ENCODE measurements around the gene HNRNPU.
A peak's percentile ranks its signal among the peaks of the same experiment; 100 is the strongest.

Gene HNRNPU

DNA sequence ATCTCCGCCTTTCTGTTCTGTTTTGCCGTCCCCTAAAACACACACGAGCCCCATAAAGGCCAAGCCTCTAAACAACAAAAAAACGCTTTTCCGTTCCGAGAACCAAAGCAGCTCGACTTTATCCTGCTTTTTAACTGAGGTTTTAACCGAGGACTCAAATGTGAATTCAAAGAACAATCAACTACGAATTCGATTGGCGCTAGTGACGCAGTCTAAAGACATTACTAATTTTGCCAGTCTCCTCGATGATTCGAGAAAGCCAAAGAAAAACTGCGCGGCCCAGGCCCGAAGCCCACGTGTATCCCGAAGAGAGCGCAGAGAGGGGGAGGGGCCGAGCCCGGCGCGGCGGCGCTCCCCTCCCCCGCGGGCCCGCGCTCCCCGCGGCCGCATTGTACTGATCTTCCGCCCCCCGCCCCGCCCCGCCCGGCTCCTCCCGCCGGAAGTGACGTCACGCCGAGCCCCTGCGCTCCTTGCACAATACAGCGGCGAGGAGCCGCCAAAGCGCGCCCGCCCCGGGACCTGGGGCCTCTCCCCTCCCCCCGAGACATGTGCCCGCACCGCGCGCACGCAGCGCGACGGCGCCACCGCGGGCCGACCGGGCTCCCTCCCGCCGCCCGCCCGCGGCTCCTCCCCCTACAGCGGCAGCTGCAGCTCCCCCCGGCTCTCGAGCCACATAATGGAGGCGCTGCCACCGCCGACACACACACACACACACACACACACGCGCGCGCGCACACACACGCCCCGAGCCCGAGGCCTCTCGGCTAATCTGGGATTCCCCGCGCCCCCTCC is 1.4 kb downstream of the HNRNPU start:
- peak; percentile 73 to 84 for DNase-seq

DNA sequence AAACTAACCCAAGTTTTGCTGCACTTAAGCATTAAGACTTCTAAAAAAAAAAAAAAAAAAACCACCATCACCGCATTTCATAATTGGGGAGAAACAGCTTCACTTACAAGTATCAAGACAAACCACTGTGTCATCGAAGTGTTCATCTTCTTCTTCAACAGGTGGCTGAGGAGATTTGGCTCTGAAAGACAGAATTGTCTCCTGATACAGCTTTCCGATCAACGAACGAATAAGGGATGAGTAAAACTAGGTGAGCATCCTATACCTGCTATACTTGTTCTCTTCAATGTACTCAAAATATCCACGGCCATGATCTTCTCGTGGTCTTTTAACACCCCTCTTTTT is 2.0 kb downstream of the HNRNPU start:
- peak in 1 of 2 experiments; percentile 36 for DNase-seq

GRCh38 chr1:244861683-244862082 is 2.7 kb downstream of the HNRNPU start:
- DNase-seq: no peak

GRCh38 chr1:244860914-244861610 is 3.3 kb downstream of the HNRNPU start:
- DNase-seq: peak in 1 of 2 experiments; percentile 25

- no peak for DNase-seq
Measured at GRCh38 chr1:244860078-244860477, 4.3 kb downstream of the HNRNPU start.

- no peak for DNase-seq
Measured at GRCh38 chr1:244858357-244858756, 6.0 kb downstream of the HNRNPU start.

DNA sequence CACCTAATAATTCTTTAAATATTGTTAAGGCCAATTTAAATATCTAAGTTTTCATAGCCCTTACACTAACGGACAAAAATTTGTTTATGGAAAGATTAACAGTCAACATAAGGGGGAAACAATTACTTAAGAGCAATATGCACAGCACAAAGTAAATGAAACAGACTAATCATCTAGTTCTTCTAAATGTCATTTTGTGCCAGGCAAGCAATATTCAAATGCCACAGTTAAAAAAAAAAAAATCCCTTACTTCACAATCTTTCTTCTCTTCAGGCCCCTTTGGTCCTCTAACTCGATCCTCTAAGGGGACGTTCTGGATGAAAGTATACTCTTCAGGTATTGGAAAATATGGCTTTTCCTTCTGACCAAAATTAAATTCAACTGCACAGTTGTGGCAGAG is 6.6 kb downstream of the HNRNPU start:
- no peak for DNase-seq

- DNase-seq: peak in 1 of 2 experiments; percentile 29
Measured at GRCh38 chr1:244854865-244855578, 9.3 kb downstream of the HNRNPU start.

GRCh38 chr1:244854166-244854565 is 10.2 kb downstream of the HNRNPU start:
- DNase-seq: no peak

- DNase-seq: no peak
Measured at GRCh38 chr1:244852694-244853093, 11.6 kb downstream of the HNRNPU start.

DNA sequence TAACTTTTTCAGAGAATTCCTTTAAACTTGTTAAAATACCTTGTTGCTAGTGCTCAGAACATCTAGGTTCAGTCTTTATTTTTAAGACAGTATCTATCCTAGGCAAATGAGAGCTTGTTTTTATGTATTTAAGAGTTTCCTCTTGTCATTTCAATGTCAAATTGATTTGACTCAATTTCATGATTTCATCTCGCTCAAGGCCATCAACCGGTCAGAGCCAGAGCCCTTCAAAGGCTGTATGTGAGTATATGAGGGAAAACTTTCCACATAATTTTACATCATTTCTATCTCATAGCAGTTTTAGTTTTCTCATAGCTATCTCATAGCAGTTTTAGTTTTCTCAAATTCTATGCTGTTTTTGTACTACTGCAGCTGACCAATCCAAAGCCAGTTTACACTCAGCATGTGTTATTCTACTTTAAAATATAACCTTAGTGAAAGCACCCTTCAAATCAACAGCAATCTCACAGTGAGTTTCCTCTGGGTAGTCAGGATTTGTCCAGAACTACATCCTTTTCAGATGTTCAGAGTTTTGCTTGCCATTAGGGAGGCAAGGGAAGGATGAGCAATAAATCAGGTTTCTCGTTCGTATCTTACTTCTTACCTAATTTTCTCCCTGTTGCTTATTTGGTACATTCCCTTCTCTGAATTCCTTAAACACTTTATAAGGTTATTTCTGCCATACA is 12.7 kb downstream of the HNRNPU start:
- DNase-seq: no peak

DNA sequence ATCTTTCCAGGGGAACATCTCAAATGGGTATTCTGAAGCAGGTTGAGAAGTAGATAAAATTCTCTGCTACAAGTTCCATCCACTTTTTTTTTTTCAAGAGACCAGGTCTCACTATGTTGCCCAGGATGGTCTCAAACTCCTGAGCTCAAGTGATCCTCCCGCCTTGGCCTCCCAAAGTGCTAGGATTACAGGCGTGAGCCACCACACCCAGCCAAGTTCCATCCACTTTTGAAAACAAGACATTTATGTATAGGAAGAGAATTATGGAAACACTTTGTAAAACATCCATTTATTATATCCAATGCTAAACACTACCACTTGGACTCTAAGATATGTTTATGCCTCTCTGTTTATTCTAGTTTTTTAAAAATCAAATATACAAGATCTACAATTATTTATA is 13.4 kb downstream of the HNRNPU start:
- no peak for DNase-seq

DNA sequence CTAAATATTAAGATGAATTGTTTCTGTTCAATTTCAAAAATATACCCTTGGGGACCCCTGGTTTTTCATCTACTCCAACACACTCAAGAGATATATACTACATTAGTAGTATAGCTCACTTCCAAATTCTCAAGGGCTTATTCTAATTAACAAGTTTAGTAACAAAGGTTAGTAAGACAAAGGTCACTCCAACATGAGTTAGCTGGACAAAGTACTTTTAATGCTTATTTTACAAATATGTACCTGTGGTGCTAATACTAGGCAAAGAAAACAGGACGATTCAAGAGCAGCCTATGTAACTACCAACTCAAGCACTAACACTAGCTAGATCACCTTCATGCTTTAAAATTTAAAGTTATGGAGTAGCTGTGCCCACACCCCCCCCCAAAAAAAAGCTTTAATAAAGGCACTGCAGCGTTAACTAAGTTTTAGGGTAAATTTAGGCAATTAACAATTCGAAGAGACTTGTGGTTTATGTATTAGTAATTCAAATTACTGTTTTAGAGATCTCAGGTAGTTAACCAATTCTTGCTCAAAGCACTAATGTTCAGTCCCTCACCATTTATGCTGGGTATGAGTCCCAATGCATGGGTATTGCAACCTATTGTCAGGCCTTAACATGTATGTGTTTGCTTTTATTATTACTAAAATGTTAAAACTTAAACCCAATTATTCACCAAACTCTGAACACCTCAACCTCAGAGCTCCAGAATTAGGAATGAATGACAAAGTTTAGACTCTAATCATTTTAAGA is 14.1 kb downstream of the HNRNPU start:
- no peak for DNase-seq

- DNase-seq: no peak
Measured at GRCh38 chr1:244849189-244849866, 15.0 kb downstream of the HNRNPU start.

DNA sequence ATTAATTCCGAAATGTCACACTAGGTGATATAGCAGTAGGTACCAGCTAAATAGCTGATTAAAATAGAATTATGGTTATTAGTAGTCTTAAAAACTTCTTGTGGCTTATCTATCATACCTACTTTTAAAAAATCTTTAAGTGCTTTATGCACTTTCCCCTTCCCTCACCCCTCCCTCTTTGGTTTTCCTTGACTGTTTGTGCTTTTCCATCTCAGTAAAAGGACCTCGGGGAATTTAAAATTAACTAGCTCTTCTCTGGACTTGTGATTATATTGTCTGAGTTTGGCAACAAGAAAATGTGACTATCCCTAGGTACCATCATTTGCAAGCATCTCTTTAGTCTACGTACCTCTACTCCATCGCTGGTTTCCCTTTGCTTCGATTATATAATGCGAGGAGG is 17.7 kb downstream of the HNRNPU start:
- no peak for DNase-seq

GRCh38 chr1:244844155-244845121 is 19.9 kb downstream of the HNRNPU start:
- no peak for DNase-seq

DNA sequence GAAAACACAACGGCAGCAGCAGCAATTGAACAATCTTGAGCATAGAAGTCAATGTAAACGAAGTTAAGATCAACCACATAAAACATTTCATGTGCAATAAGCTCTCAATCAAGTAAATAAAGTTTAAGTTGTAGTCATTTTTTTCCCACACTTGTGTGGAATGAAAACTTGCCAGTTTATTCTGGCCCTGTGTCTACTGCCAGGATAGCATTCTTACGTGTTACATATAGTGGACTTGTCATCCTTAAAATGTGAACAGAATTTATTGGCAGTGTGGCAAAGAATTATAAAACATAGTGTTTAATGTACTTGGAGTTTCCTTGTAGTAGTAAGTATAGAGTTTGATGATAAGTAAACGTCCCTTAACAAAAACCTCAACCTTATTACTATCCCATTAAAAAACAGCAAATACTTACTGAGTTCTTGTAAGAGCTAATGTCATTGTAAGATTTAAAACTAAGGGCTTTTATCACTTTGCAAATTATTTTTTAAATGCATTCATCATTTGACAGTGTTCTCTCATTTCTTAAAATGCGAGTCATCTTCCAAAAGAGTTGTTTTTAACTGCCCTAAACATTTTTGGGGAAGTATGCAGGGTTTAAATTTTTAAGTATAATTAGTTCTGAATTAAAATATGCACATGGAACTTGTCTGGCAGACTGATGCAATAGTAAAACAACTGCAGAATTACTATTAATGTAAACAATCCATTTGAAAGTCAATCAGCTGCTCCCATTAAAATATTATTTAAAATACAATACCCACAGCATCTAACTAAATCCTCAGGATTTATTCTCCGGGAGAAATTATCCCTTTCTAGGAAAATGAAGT is 21.0 kb downstream of the HNRNPU start:
- DNase-seq: no peak

- DNase-seq: no peak
Measured at GRCh38 chr1:244841273-244841927, 22.9 kb downstream of the HNRNPU start.

- DNase-seq: no peak
Measured at GRCh38 chr1:244840219-244840794, 24.0 kb downstream of the HNRNPU start.
